Fibroblast of skin of left quadriceps (primary cell): ENCODE measurements around the gene TRAF6.
"Not testable (repeated sequence)": the region's sequence is repeated elsewhere in the genome, so short reads cannot be mapped to it uniquely, and the experiment has no call there.

ENCODE experiments used
- DNase-seq, 2 experiments: peaks; one replicate each; pipeline ENCODE4 v3.0.0-alpha.2; 2013; ENCODE audit warnings: low read depth in 2 of 2

TRAF6 gene

GRCh38 chr11:36509694-36510593, at the start of gene TRAF6:
Gene TRAF6, minus strand, starts transcription at chr11:36510272. Its CDS starts 8,757 bp downstream, at chr11:36501515.
- DNase-seq, result peak; percentile 59 to 66

- no peak for DNase-seq
Measured at GRCh38 chr11:36558571-36559413, 48.7 kb upstream of the TRAF6 start.

- DNase-seq, result no peak
Measured at GRCh38 chr11:36557991-36558390, 47.9 kb upstream of the TRAF6 start.

GRCh38 chr11:36557390-36557789, 47.3 kb upstream of the TRAF6 start:
- DNase-seq, result not testable (repeated sequence)

- DNase-seq, result no peak
Measured at GRCh38 chr11:36550385-36551115, 40.5 kb upstream of the TRAF6 start.

GRCh38 chr11:36540998-36541397, 30.9 kb upstream of the TRAF6 start:
- peak; percentile 0 to 7 for DNase-seq

- DNase-seq, result no peak
Measured at GRCh38 chr11:36534276-36534840, 24.3 kb upstream of the TRAF6 start.

GRCh38 chr11:36532941-36533601, 23.0 kb upstream of the TRAF6 start:
- no peak for DNase-seq

GRCh38 chr11:36530840-36531239, 20.8 kb upstream of the TRAF6 start:
- DNase-seq, result no peak

GRCh38 chr11:36513965-36514364, 3.9 kb upstream of the TRAF6 start:
- DNase-seq, result no peak

- DNase-seq, result no peak
Measured at GRCh38 chr11:36512016-36512415, 1.9 kb upstream of the TRAF6 start.

- DNase-seq, result not testable (repeated sequence)
Measured at GRCh38 chr11:36511062-36511461, 990 bp upstream of the TRAF6 start.

GRCh38 chr11:36510594-36510942, 496 bp upstream of the TRAF6 start:
- no peak for DNase-seq

GRCh38 chr11:36509201-36509639, 852 bp downstream of the TRAF6 start:
- DNase-seq, result no peak

- DNase-seq, result no peak
Measured at GRCh38 chr11:36508743-36509142, 1.3 kb downstream of the TRAF6 start.

- DNase-seq, result no peak
Measured at GRCh38 chr11:36507824-36508489, 2.1 kb downstream of the TRAF6 start.

GRCh38 chr11:36501236-36501635, 8.8 kb downstream of the TRAF6 start:
- no peak for DNase-seq

- peak; percentile 68 to 70 for DNase-seq
Measured at GRCh38 chr11:36500315-36500721, 9.8 kb downstream of the TRAF6 start.

GRCh38 chr11:36499315-36499714, 10.8 kb downstream of the TRAF6 start:
- no peak for DNase-seq

- no peak for DNase-seq
Measured at GRCh38 chr11:36498721-36499120, 11.4 kb downstream of the TRAF6 start.
